Activated CD8-positive, alpha-beta T cell treated with anti-CD3 and anti-CD28 coated beads for 36 hours (primary cell): ENCODE results near the gene DACH1. TPM values are rescaled to one million over a fixed set of nuclear protein-coding genes. Genes with fewer than 3 reads are reported as not detected.

ENCODE experiments used
- ATAC-seq: fragments of 200-7000 bp; cut with Tn5 transposase; one replicate; pipeline ENCODE4 v1.10.0; 2021; ENCODE audit warnings: mild to moderate bottlenecking, moderate library complexity
- CTCF ChIA-PET: fragments of 350-600 bp; sonication (Branson Sonifier 250); formaldehyde crosslinking; loops from one replicate; lab custom pipeline; 2021; ENCODE audit warnings: antibody characterized with exemption; lab: Charles Lee
- POLR2A ChIA-PET: fragments of 350-600 bp; sonication (Branson Sonifier 250); formaldehyde crosslinking; loops from one replicate; lab custom pipeline; 2021; ENCODE audit warnings: antibody characterized with exemption; lab: Charles Lee
- DNase-seq: peaks from one replicate; pipeline ENCODE4 v3.0.0-alpha.2; 2020
- H3K27ac Mint-ChIP-seq: one replicate; pipeline ENCODE4 v1.8.0; 2021; ENCODE audit warnings: mild to moderate bottlenecking, mixed read lengths
- H3K27me3 Mint-ChIP-seq: one replicate; pipeline ENCODE4 v1.8.0; 2021; ENCODE audit warnings: mixed read lengths
- H3K36me3 Mint-ChIP-seq: one replicate; pipeline ENCODE4 v1.8.0; 2021; ENCODE audit warnings: low read depth, mixed read lengths
- H3K4me1 Mint-ChIP-seq: one replicate; pipeline ENCODE4 v1.8.0; 2021; ENCODE audit warnings: low read depth, mixed read lengths
- H3K4me3 Mint-ChIP-seq: one replicate; pipeline ENCODE4 v1.8.0; 2021; ENCODE audit warnings: mild to moderate bottlenecking, moderate library complexity, mixed read lengths
- H3K9me3 Mint-ChIP-seq: one replicate; pipeline ENCODE4 v1.8.0; 2021; ENCODE audit warnings: mixed read lengths
- CTCF ChIP-seq: fragments of 200-600 bp; IDR thresholded peaks from one replicate; pipeline ENCODE4 v1.8.0; 2022; ENCODE audit warnings: antibody characterized with exemption, mild to moderate bottlenecking
- intact Hi-C: fragments of 100-400 bp; cut with micrococcal nuclease; formaldehyde crosslinking; loops from one replicate; pipeline ENCODE4 v1.10.0; 2022
- total RNA-seq, 2 experiments: library from RNA; stranded (reverse); gene quantifications; one replicate each; pipeline ENCODE4 v1.2.3, GENCODE V29; 2021

The DACH1 gene
- total RNA-seq, 2 experiments from 2014 or later = not detected

GRCh38 chr13:71817335-71817734 is 49.7 kb downstream of the DACH1 start:
- no peak overlapping the region for H3K4me3 Mint-ChIP-seq
- intact Hi-C loops = no loop called here
- H3K9me3 Mint-ChIP-seq = no peaks in the 10 kb centered on the region
- H3K27ac Mint-ChIP-seq = no peak overlapping the region
- POLR2A ChIA-PET = no interaction called here
- H3K27me3 Mint-ChIP-seq = no peaks in the 10 kb centered on the region
- CTCF ChIA-PET = no interaction called here
- no peak for TF ChIP-seq CTCF
- H3K36me3 Mint-ChIP-seq = no peaks in the 10 kb centered on the region
- no peak for DNase-seq
- no peaks in the 10 kb centered on the region for H3K4me1 Mint-ChIP-seq
- no peak for ATAC-seq

GRCh38 chr13:71814806-71815360 is 52.1 kb downstream of the DACH1 start:
- TF ChIP-seq CTCF = no peak
- no peaks in the 10 kb centered on the region for H3K9me3 Mint-ChIP-seq
- no peaks in the 10 kb centered on the region for H3K36me3 Mint-ChIP-seq
- H3K27ac Mint-ChIP-seq = no peak overlapping the region
- H3K4me3 Mint-ChIP-seq = no peak overlapping the region
- no peaks in the 10 kb centered on the region for H3K27me3 Mint-ChIP-seq
- intact Hi-C loops = no loop called here
- POLR2A ChIA-PET = no interaction called here
- DNase-seq (no peak), ATAC-seq (no peak)
- CTCF ChIA-PET = no interaction called here
- H3K4me1 Mint-ChIP-seq = no peaks in the 10 kb centered on the region

GRCh38 chr13:71813187-71813586 is 53.8 kb downstream of the DACH1 start:
- ChIA-PET CTCF (interaction anchor here (1.5 kb wide), 1 partner anchor 8 kb away, joined by 3 read pairs; no protein-coding TSS in a partner anchor), POLR2A (no interaction called here)
- H3K4me3 Mint-ChIP-seq = no peak overlapping the region
- TF ChIP-seq CTCF = no peak
- H3K27ac Mint-ChIP-seq = no peak overlapping the region
- no peak for DNase-seq
- H3K4me1 Mint-ChIP-seq = no peaks in the 10 kb centered on the region
- no peaks in the 10 kb centered on the region for H3K27me3 Mint-ChIP-seq
- intact Hi-C loops = no loop called here
- no peaks in the 10 kb centered on the region for H3K9me3 Mint-ChIP-seq
- no peak for ATAC-seq
- H3K36me3 Mint-ChIP-seq = no peaks in the 10 kb centered on the region

- no peak for DNase-seq
- ChIA-PET CTCF (no interaction called here), POLR2A (no interaction called here)
- Mint-ChIP-seq H3K4me1 (no peaks in the 10 kb centered on the region), H3K36me3 (no peaks in the 10 kb centered on the region), H3K27ac (no peak overlapping the region), H3K9me3 (no peaks in the 10 kb centered on the region), H3K27me3 (no peaks in the 10 kb centered on the region), H3K4me3 (no peak overlapping the region)
- intact Hi-C loops = no loop called here
- no peak for TF ChIP-seq CTCF
- no peak for ATAC-seq
Measured at GRCh38 chr13:71811344-71811743, 55.7 kb downstream of the DACH1 start.

GRCh38 chr13:71808708-71809107 is 58.3 kb downstream of the DACH1 start:
- no peak for TF ChIP-seq CTCF
- ChIA-PET CTCF (no interaction called here), POLR2A (no interaction called here)
- Mint-ChIP-seq H3K9me3 (no peaks in the 10 kb centered on the region), H3K27ac (no peak overlapping the region), H3K27me3 (no peaks in the 10 kb centered on the region), H3K36me3 (no peaks in the 10 kb centered on the region), H3K4me1 (no peaks in the 10 kb centered on the region), H3K4me3 (no peak overlapping the region)
- intact Hi-C loops = no loop called here
- ATAC-seq = no peak
- no peak for DNase-seq
